MM.1S (cell line): Measurements from ENCODE around the gene GRIK1.

Experiments used
- CTCF ChIP-seq: fragments of 300-600 bp; sonication (generic); IDR thresholded peaks from 2 replicates; pipeline ENCODE4 v1.5.1; 2016; ENCODE audit warnings: antibody characterized with exemption, low read length, mixed read lengths
- EZH2 ChIP-seq: fragments of 300-600 bp; sonication (generic); optimal IDR thresholded peaks from 2 replicates; pipeline ENCODE3; 2017; ENCODE audit warnings: low read depth, mild to moderate bottlenecking, antibody characterized with exemption, low read length, mixed read lengths

GRCh38 chr21:29751473-29752185, 188.2 kb downstream of the GRIK1 start:
- no peak for TF ChIP-seq CTCF
- TF ChIP-seq EZH2, result no peak
